Cardiac muscle cell (in vitro differentiated cells and primary cell): ENCODE results near the gene SEZ6. TPM values are rescaled to one million over a fixed set of nuclear protein-coding genes. Genes with fewer than 3 reads are reported as not detected.

Experiments used
- DNase-seq, 2 donors: peaks; one replicate each; pipeline versions ENCODE4 v3.0.0 to v3.0.0-alpha.2; 2010 to 2017; ENCODE audit warnings: low read depth in 1 of 2, low spot score in 1 of 2
- H3K27ac ChIP-seq: fragments of 200-600 bp; sonication (generic); 2 replicates; pipeline ENCODE4 v1.5.1; 2016
- H3K27me3 ChIP-seq: fragments of 200-600 bp; sonication (generic); 2 replicates; pipeline ENCODE4 v1.6.0; 2016; ENCODE audit warnings: control low read depth
- H3K36me3 ChIP-seq: fragments of 200-600 bp; sonication (generic); 2 replicates; pipeline ENCODE4 v1.5.1; 2016; ENCODE audit warnings: control low read depth
- H3K4me1 ChIP-seq: fragments of 200-600 bp; sonication (generic); 2 replicates; pipeline ENCODE4 v1.8.1; 2017; ENCODE audit warnings: low read depth, mild to moderate bottlenecking, mixed run types
- H3K4me3 ChIP-seq: fragments of 200-600 bp; sonication (generic); 2 replicates; pipeline ENCODE4 v1.5.1; 2016; ENCODE audit warnings: mild to moderate bottlenecking
- H3K9me3 ChIP-seq: fragments of 200-600 bp; sonication (generic); 2 replicates; pipeline ENCODE4 v1.5.1; 2017; ENCODE audit warnings: low read depth, mild to moderate bottlenecking, control low read depth
- CTCF ChIP-seq: IDR thresholded peaks from 2 replicates; pipeline ENCODE4 v1.5.1; 2012; ENCODE audit warnings: low read depth, mild to moderate bottlenecking, low read length
- polyA plus RNA-seq: library from polyadenylated mRNA; unstranded; fragments of >200 nt; fragmentation: Nextera tagmentation; extraction: Ambion mirVana; gene quantifications from 2 replicates; pipeline ENCODE4 v1.2.1, GENCODE V29; 2016
- total RNA-seq: library from RNA; depleted of rRNA; stranded (reverse); fragments of >200 nt; gene quantifications from 2 replicates; pipeline ENCODE4 v1.2.3, GENCODE V29; 2016

Gene SEZ6
- total and polyA plus RNA-seq, 2 experiments from 2014 or later, result 0.21 to 0.95 TPM

- TF ChIP-seq CTCF, result no peak
- Histone ChIP-seq H3K9me3 (no peaks in the 10 kb centered on the region), H3K4me1 (no peaks in the 10 kb centered on the region)
Measured at GRCh38 chr17:29008591-29008990, 2.8 kb upstream of the SEZ6 start.

GRCh38 chr17:29007860-29008455 is 2.1 kb upstream of the SEZ6 start:
- Histone ChIP-seq H3K4me1 (no peaks in the 10 kb centered on the region), H3K9me3 (no peaks in the 10 kb centered on the region), H3K27me3 (peaks cover 25% of the 10 kb centered on the region), H3K27ac (no peak overlapping the region), H3K4me3 (no peak overlapping the region), H3K36me3 (no peaks in the 10 kb centered on the region)
- TF ChIP-seq CTCF, result no peak
- DNase-seq, result peak in 1 of 2 donors; percentile 53

More at GRCh38 chr17:29008591-29008990, 2.8 kb upstream of the SEZ6 start:
- DNase-seq, result no peak
- Histone ChIP-seq H3K4me3 (no peak overlapping the region), H3K27me3 (peaks cover 22% of the 10 kb centered on the region), H3K36me3 (no peaks in the 10 kb centered on the region), H3K27ac (no peak overlapping the region)

- H3K36me3 ChIP-seq, result no peaks in the 10 kb centered on the region
- no peaks in the 10 kb centered on the region for H3K4me1 ChIP-seq
- H3K27ac ChIP-seq, result no peak overlapping the region
- no peaks in the 10 kb centered on the region for H3K9me3 ChIP-seq
- no peak overlapping the region for H3K4me3 ChIP-seq
- H3K27me3 ChIP-seq, result peaks cover 25% of the 10 kb centered on the region
- no peak for DNase-seq
- TF ChIP-seq CTCF, result no peak
Measured at GRCh38 chr17:29007456-29007855, 1.6 kb upstream of the SEZ6 start.

GRCh38 chr17:29004081-29004692 is 1.6 kb downstream of the SEZ6 start:
- H3K9me3 ChIP-seq, result no peaks in the 10 kb centered on the region
- no peaks in the 10 kb centered on the region for H3K36me3 ChIP-seq
- peaks cover 7% of the 10 kb centered on the region for H3K4me1 ChIP-seq
- no peak for TF ChIP-seq CTCF
- peaks cover 25% of the 10 kb centered on the region for H3K27me3 ChIP-seq
- H3K27ac ChIP-seq, result no peak overlapping the region
- DNase-seq, result peak; percentile 42 to 79
- H3K4me3 ChIP-seq, result no peak overlapping the region

GRCh38 chr17:29003289-29003688 is 2.5 kb downstream of the SEZ6 start:
- Histone ChIP-seq H3K36me3 (no peaks in the 10 kb centered on the region), H3K4me1 (peaks cover 7% of the 10 kb centered on the region), H3K27me3 (peaks cover 25% of the 10 kb centered on the region), H3K9me3 (no peaks in the 10 kb centered on the region), H3K4me3 (no peak overlapping the region), H3K27ac (no peak overlapping the region)
- no peak for DNase-seq
- no peak for TF ChIP-seq CTCF
